Activated effector memory CD4-positive, alpha-beta T cell treated with anti-CD3 and anti-CD28 coated beads, Interleukin-2, amount 50 U/mL, for 16 hours (primary cell): Measurements from ENCODE around the gene KRT13.
"Not testable (repeated sequence)": the region's sequence is repeated elsewhere in the genome, so short reads cannot be mapped to it uniquely, and the experiment has no call there.

ENCODE experiments used
- DNase-seq: peaks from one replicate; pipeline ENCODE4 v3.0.0-alpha.2; 2020

The KRT13 gene

GRCh38 chr17:41505007-41505808, at the start of gene KRT13:
TSS of gene KRT13 (minus strand) at chr17:41505612. CDS start at chr17:41505550, 62 bp downstream.
- DNase-seq = no peak

GRCh38 chr17:41553987-41554680, 48.7 kb upstream of the KRT13 start:
- DNase-seq = no peak

- no peak for DNase-seq
Observed at GRCh38 chr17:41553176-41553575, 47.8 kb upstream of the KRT13 start.

- DNase-seq = no peak
Observed at GRCh38 chr17:41552455-41552854, 47.0 kb upstream of the KRT13 start.

GRCh38 chr17:41551365-41551764, 46.0 kb upstream of the KRT13 start:
- DNase-seq = no peak

- DNase-seq = no peak
Observed at GRCh38 chr17:41549596-41550039, 44.2 kb upstream of the KRT13 start.

GRCh38 chr17:41548844-41549595, 43.6 kb upstream of the KRT13 start:
- DNase-seq = peak; percentile 93

- DNase-seq = peak; percentile 86
Observed at GRCh38 chr17:41547921-41548843, 42.8 kb upstream of the KRT13 start.

- no peak for DNase-seq
Observed at GRCh38 chr17:41547378-41547841, 42.0 kb upstream of the KRT13 start.

GRCh38 chr17:41546819-41547218, 41.4 kb upstream of the KRT13 start:
- DNase-seq = no peak

GRCh38 chr17:41545829-41546410, 40.5 kb upstream of the KRT13 start:
- DNase-seq = no peak

GRCh38 chr17:41544935-41545334, 39.5 kb upstream of the KRT13 start:
- no peak for DNase-seq

- no peak for DNase-seq
Observed at GRCh38 chr17:41544491-41544892, 39.1 kb upstream of the KRT13 start.

GRCh38 chr17:41542786-41543185, 37.4 kb upstream of the KRT13 start:
- DNase-seq = not testable (repeated sequence)

GRCh38 chr17:41542357-41542756, 36.9 kb upstream of the KRT13 start:
- no peak for DNase-seq

- no peak for DNase-seq
Observed at GRCh38 chr17:41540921-41541625, 35.7 kb upstream of the KRT13 start.

GRCh38 chr17:41539979-41540701, 34.7 kb upstream of the KRT13 start:
- no peak for DNase-seq

- no peak for DNase-seq
Observed at GRCh38 chr17:41539071-41539492, 33.7 kb upstream of the KRT13 start.

- DNase-seq = no peak
Observed at GRCh38 chr17:41538565-41538991, 33.2 kb upstream of the KRT13 start.

GRCh38 chr17:41537990-41538389, 32.6 kb upstream of the KRT13 start:
- no peak for DNase-seq
